K562 (cell line): ENCODE results near the gene ALG14. TPM values are rescaled to one million over a fixed set of nuclear protein-coding genes. Genes with fewer than 3 reads are reported as not detected.

Source experiments
- ATAC-seq: fragments of 200-7000 bp; cut with Tn5 transposase; 3 replicates; pipeline ENCODE4 v1.9.1; 2020; ENCODE audit warnings: moderate library complexity
- BruUV-seq: library from RNA; stranded (reverse); fragments of 400-500 nt; replicated peaks from 2 replicates; lab custom pipeline; 2021; lab: Mats Ljungman, UMichigan
- CTCF ChIA-PET: fragments of 300-600 bp; formaldehyde crosslinking; extraction: SDS; loops from one replicate; lab custom pipeline; 2021; ENCODE audit warnings: low intra/inter-chr PET ratio; lab: Yijun Ruan, JAX
- POLR2A ChIA-PET: fragments of 300-600, 350-650 bp; sonication (Branson Sonifier 250); formaldehyde crosslinking; extraction: SDS; loops from one replicate; lab custom pipeline; 2021; ENCODE audit warnings: antibody characterized with exemption, inconsistent platforms; lab: Yijun Ruan, JAX
- DNase-seq, 4 experiments: peaks; one replicate each; pipeline versions ENCODE4 v3.0.0 to v3.0.0-alpha.2; 2011 to 2018; ENCODE audit warnings: low spot score in 3 of 4, mixed read lengths in 3 of 4; ENCODE audit errors: extremely low read depth in 1 of 4
- FAIRE-seq: peaks from 2 replicates; lab custom pipeline; 2011; peaks lifted over from hg19 to GRCh38; lab: Jason Lieb, UNC
- H2AFZ ChIP-seq: 2 replicates; pipeline ENCODE4 v1.6.0; 2011; ENCODE audit warnings: low read depth, low read length, control low read depth, inconsistent platforms
- H3K27ac ChIP-seq: fragments of 200-600 bp; 3 replicates; pipeline ENCODE4 v1.8.0; 2011; ENCODE audit warnings: low read depth, mild to moderate bottlenecking, control low read depth, inconsistent platforms, low read length, moderate library complexity, mixed read lengths; ENCODE audit errors: extremely low read depth
- H3K27me3 ChIP-seq, 2 experiments: fragments of 300-600 bp in 1 of 2; 2 replicates in 1 of 2; 3 replicates in 1 of 2; pipeline versions ENCODE4 v1.6.0 to v1.8.0; 2011; ENCODE audit warnings: inconsistent platforms in 2 of 2, low read length in 2 of 2, mild to moderate bottlenecking in 1 of 2, mixed read lengths in 1 of 2, moderate library complexity in 1 of 2; ENCODE audit not compliant: control insufficient read depth in 2 of 2, insufficient read depth in 2 of 2
- H3K36me3 ChIP-seq: fragments of 300-600 bp; 3 replicates; pipeline ENCODE4 v1.8.0; 2011; ENCODE audit warnings: mild to moderate bottlenecking, low read length, inconsistent platforms; ENCODE audit not compliant: control insufficient read depth, insufficient read depth
- H3K4me1 ChIP-seq, 2 experiments: fragments of 200-600 bp in 1 of 2; replicated peaks in 1 of 2; 2 replicates in 1 of 2; 3 replicates in 1 of 2; pipeline versions ENCODE4 v1.5.1 to v1.8.0; 2011; ENCODE audit warnings: inconsistent platforms in 2 of 2, low read length in 2 of 2, mild to moderate bottlenecking in 1 of 2, mixed read lengths in 1 of 2, moderate library complexity in 1 of 2; ENCODE audit not compliant: control insufficient read depth in 2 of 2, insufficient read depth in 2 of 2
- H3K4me2 ChIP-seq: 2 replicates; pipeline ENCODE4 v1.6.1; 2011; ENCODE audit warnings: low read length, control low read depth, inconsistent platforms, mixed read lengths; ENCODE audit not compliant: insufficient read depth
- H3K4me3 ChIP-seq: fragments of 200-600 bp; sonication (generic), shearing (Covaris generic); 2 replicates; pipeline ENCODE4 v1.5.1; 2016; ENCODE audit warnings: control low read depth, inconsistent platforms
- H3K79me2 ChIP-seq: fragments of 200-600 bp; 3 replicates; pipeline ENCODE4 v1.8.0; 2011; ENCODE audit warnings: low read length, inconsistent platforms; ENCODE audit not compliant: control insufficient read depth, insufficient read depth
- H3K9ac ChIP-seq, 2 experiments: 2 replicates each; pipeline versions ENCODE4 v1.6.0 to v1.6.1; 2011; ENCODE audit warnings: low read depth in 2 of 2, low read length in 2 of 2, control low read depth in 1 of 2, inconsistent platforms in 1 of 2, mild to moderate bottlenecking in 1 of 2, mixed read lengths in 1 of 2; ENCODE audit not compliant: insufficient read depth in 1 of 2
- H3K9me1 ChIP-seq: one replicate; pipeline ENCODE4 v1.6.0; 2011; ENCODE audit warnings: inconsistent platforms, mild to moderate bottlenecking, low read length, moderate library complexity; ENCODE audit not compliant: control insufficient read depth, insufficient read depth
- H3K9me3 ChIP-seq: replicated peaks from 2 replicates; pipeline ENCODE4 v1.5.1; 2011; ENCODE audit warnings: low read depth, low read length, inconsistent platforms; ENCODE audit not compliant: control insufficient read depth, insufficient read depth
- H4K20me1 ChIP-seq: replicated peaks from 2 replicates; pipeline ENCODE4 v1.6.1; 2011; ENCODE audit warnings: low read length, inconsistent platforms, mixed read lengths; ENCODE audit not compliant: control insufficient read depth, insufficient read depth
- DIDO1 ChIP-seq: fragments of 450-650 bp; IDR thresholded peaks from 2 replicates; pipeline ENCODE4 v1.6.1; 2016; ENCODE audit warnings: low read depth, missing biosample characterization, missing genetic modification characterization
- EWSR1 ChIP-seq: fragments of 450-650 bp; IDR thresholded peaks from 2 replicates; pipeline ENCODE4 v1.6.1; 2018; ENCODE audit warnings: borderline replicate concordance, mild to moderate bottlenecking, low read depth, moderate library complexity; ENCODE audit not compliant: partially characterized antibody
- FOXK2 ChIP-seq, 2 experiments: fragments of 450-650 bp; IDR thresholded peaks in 1 of 2; conservative IDR thresholded peaks in 1 of 2; 2 replicates each; pipeline ENCODE4 v1.6.1; 2016; ENCODE audit warnings: low read depth in 2 of 2, mild to moderate bottlenecking in 1 of 2
- KAT7 ChIP-seq: sonication (generic); formaldehyde crosslinking; IDR thresholded peaks from 2 replicates; pipeline ENCODE4 v1.8.0; 2022; ENCODE audit warnings: missing genetic modification reagents, mild to moderate bottlenecking, borderline replicate concordance
- POLR3A ChIP-seq: IDR thresholded peaks from 2 replicates; pipeline ENCODE4 v1.6.1; 2011; ENCODE audit warnings: borderline replicate concordance, mild to moderate bottlenecking, moderate library complexity; ENCODE audit not compliant: insufficient read length, insufficient read depth; ENCODE audit errors: extremely low read depth
- RBM22 ChIP-seq: fragments of 200-400 bp; formaldehyde crosslinking; IDR thresholded peaks from 2 replicates; pipeline ENCODE4 v1.6.1; 2018; ENCODE audit warnings: low read length, low read depth; ENCODE audit not compliant: poor library complexity, severe bottlenecking
- ZNF518B ChIP-seq: fragments of 250-450 bp; sonication (Bioruptor Pico); IDR thresholded peaks from 2 replicates; pipeline ENCODE4 v1.5.0; 2021; ENCODE audit warnings: mild to moderate bottlenecking, moderate library complexity
- WGBS: fragments of 100-300 bp; shearing (Covaris generic); methylation state at CpG from one replicate; pipeline ENCODE4 v1.1.6; 2016; ENCODE audit warnings: low coverage, mixed read lengths; ENCODE audit not compliant: insufficient coverage; ENCODE audit errors: missing lambda C conversion rate; 5-methylcytosine and 5-hydroxymethylcytosine counted together
- in situ Hi-C: fragments of 300-500 bp; cut with MboI; formaldehyde crosslinking; loops from 4 replicates; pipeline ENCODE4 v1.15.0; 2018; ENCODE audit warnings: inconsistent platforms, mixed read lengths
- intact Hi-C: fragments of 100-400 bp; cut with micrococcal nuclease; formaldehyde crosslinking; loops from 2 replicates; pipeline ENCODE4 v1.14.2; 2022
- polyA plus RNA-seq, 8 experiments: library from polyadenylated mRNA; depleted of rRNA in 4 of 8; stranded (reverse) in 5 of 8; unstranded in 3 of 8; fragments of >200 nt; fragmentation: Nextera tagmentation in 2 of 8; fragmentation: Illumina TruSeq in 1 of 8; extraction: Ambion mirVana in 2 of 8; extraction: Trizol in 1 of 8; gene quantifications; 2 replicates each; pipeline versions ENCODE4 v1.2.1 to v1.2.3, GENCODE V29; 2011 to 2014; ENCODE audit warnings: inconsistent platforms in 1 of 8, missing spikeins in 1 of 8
- total RNA-seq, 7 experiments: library from RNA; depleted of rRNA in 6 of 7; stranded (reverse); fragments of >200 nt in 6 of 7; fragmentation: Illumina TruSeq in 2 of 7; extraction: Trizol in 2 of 7; gene quantifications; 2 replicates each; pipeline versions ENCODE4 v1.2.1 to v1.2.3, GENCODE V29; 2011 to 2021; ENCODE audit warnings: low replicate concordance in 1 of 7
- TF ChIP-seq, protein P1 (sequence below), 2 experiments: fragments of 450-650 bp; IDR thresholded peaks; 2 replicates each; pipeline ENCODE4 v1.6.1; 2016; ENCODE audit warnings: mild to moderate bottlenecking in 2 of 2, borderline replicate concordance in 1 of 2, low read depth in 1 of 2, moderate library complexity in 1 of 2

The ALG14 gene
- total and polyA plus RNA-seq, 9 of the 15 experiments (the other 6 are each of a cell fraction or from before 2014, with no cell fraction given), result 2.8 to 16.2 (median 4.9) TPM

DNA sequence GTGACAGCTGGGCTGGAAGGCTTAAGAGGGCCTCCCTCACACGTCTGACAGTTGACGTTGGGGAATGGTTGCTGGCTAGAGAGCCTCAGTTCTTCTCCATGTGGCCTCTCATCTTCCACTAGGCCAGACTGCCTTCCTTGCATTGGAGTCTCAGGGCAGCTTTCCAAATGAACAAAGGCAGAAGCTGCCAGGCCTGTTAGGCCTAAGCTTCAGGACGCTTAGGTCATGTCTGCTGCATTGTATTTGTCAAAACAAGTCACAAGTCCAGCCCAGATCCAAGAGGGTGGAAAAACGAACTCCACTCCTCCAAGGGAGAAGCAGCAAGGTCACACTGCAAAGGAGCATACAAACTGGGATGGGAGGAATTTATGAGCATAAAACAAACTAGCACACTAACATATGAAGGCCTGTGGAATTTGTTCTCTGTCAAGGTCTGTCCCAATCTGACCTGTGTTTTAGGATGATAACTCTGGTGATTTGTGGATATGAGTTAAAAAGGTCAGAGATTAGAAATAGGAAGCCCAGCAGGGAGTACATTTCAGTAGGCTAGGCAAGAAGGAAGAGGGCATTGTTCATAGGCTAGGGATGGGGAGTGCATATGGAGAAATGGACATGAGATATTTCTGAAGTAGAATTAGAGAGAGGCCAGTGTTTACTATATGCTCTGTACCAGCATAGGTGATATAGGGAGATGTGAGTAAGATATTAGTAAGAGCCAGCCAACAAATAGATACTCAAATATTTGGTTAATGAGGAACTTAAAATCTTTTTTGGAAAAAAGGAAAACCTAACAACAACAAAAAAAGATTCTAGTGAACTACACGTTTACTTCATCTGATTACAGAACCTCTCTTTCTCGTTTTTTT, 116.8 kb downstream of the ALG14 start:
- Histone ChIP-seq H3K9me3 (0 out of 2 replicates have a peak, but pooled peaks cover 2% of the 10 kb centered on the region), H3K36me3 (no peaks in the 10 kb centered on the region), H3K4me2 (no peak overlapping the region), H3K9ac (no peak overlapping the region), H3K4me1 (no peaks in the 10 kb centered on the region), H3K4me3 (no peak overlapping the region), H2AFZ (no peak overlapping the region), H3K79me2 (no peaks in the 10 kb centered on the region), H4K20me1 (no peaks in the 10 kb centered on the region), H3K9me1 (no peaks in the 10 kb centered on the region), H3K27ac (no peak overlapping the region), H3K27me3 (no peaks in the 10 kb centered on the region; a peak in 1 of 5 replicates)
- no peak for FAIRE-seq
- DNase-seq, result no peak
- WGBS, result 1% methylated on average over 6 of the region's 6 CpGs
- in situ Hi-C loops, result no loop called here
- ChIA-PET CTCF (no interaction called here), POLR2A (interaction anchor here (0.8 kb wide), 1 partner anchor 328 kb away, joined by 3 read pairs; no protein-coding TSS in a partner anchor)
- no peak for ATAC-seq
- intact Hi-C loops, result no loop called here
- no TSS peak for BruUV-seq
- TF ChIP-seq, protein P1, sequence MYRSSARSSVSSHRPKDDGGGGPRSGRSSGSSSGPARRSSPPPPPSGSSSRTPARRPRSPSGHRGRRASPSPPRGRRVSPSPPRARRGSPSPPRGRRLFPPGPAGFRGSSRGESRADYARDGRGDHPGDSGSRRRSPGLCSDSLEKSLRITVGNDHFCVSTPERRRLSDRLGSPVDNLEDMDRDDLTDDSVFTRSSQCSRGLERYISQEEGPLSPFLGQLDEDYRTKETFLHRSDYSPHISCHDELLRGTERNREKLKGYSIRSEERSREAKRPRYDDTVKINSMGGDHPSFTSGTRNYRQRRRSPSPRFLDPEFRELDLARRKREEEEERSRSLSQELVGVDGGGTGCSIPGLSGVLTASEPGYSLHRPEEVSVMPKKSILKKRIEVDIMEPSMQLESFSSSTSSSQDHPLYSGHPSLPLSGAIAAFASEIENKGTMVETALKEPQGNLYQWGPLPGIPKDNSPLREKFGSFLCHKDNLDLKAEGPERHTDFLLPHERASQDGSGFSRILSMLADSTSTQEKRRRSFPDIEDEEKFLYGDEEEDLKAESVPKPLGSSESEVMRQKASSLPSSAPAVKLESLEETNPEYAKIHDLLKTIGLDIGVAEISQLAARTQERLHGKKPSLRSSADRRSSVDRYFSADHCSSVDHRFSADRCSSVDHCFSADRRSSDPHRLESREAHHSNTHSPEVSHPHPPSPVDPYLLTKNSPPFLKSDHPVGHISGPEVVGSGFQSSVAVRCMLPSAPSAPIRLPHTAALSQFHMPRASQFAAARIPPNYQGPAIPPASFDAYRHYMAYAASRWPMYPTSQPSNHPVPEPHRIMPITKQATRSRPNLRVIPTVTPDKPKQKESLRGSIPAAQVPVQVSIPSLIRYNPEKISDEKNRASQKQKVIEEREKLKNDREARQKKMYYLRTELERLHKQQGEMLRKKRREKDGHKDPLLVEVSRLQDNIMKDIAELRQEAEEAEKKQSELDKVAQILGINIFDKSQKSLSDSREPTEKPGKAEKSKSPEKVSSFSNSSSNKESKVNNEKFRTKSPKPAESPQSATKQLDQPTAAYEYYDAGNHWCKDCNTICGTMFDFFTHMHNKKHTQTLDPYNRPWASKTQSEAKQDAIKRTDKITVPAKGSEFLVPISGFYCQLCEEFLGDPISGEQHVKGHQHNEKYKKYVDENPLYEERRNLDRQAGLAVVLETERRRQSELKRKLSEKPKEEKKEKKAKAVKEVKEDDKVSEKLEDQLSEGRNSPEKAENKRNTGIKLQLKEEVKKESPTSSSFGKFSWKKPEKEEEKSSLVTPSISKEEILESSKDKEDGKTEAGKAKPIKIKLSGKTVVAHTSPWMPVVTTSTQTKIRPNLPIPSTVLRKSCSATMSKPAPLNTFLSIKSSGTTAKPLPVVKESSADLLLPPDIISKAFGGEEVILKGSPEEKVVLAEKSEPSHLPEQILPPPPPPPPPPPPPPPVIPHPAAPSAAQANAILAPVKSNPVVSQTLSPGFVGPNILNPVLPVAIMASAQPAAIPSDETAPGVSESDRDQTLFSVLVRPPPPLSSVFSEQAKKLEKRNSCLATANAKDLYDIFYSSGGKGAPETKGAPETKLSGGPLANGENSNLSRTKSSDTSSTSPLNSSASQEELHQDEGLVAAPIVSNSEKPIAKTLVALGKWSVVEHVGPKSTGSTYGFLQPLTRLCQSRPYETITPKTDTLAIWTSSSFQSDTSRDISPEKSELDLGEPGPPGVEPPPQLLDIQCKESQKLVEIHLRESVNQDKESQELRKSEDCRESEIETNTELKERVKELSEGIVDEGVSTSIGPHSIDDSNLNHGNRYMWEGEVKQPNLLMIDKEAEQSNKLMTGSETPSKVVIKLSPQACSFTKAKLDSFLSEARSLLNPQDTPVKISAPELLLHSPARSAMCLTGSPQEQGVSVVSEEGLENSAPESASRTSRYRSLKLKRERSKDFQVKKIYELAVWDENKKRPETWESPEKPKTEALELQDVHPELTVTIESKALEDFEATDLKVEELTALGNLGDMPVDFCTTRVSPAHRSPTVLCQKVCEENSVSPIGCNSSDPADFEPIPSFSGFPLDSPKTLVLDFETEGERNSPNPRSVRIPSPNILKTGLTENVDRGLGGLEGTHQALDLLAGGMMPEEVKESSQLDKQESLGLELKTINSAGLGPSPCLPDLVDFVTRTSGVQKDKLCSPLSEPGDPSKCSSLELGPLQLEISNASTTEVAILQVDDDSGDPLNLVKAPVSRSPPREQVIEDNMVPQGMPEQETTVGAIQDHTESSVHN (IDR thresholded peaks at IDR 0.05; ENCODE audit: borderline replicate concordance in 1 of 2, low read depth in 1 of 2), result no peak
- TF ChIP-seq EWSR1 (no peak), RBM22 (no peak), POLR3A (no peak), DIDO1 (tag) (no peak), ZNF518B (CRISPR knock-in tag) (no peak), KAT7 (CRISPR knock-in tag) (no peak), FOXK2 (conservative IDR thresholded peaks at IDR 0.05 in 1 of 2, IDR thresholded peaks at IDR 0.05 in 1 of 2; ENCODE audit: low read depth in 2 of 2) (no peak)
